PFSK-1 (cell line): ENCODE measurements around the gene GPR37.

ENCODE experiments used
- FOXP2 ChIP-seq: optimal IDR thresholded peaks from 2 replicates; pipeline ENCODE3; 2011; ENCODE audit warnings: borderline replicate concordance, control low read depth, inconsistent platforms; ENCODE audit not compliant: insufficient read depth; ENCODE audit errors: extremely low read length, extremely low read depth
- POLR2AphosphoS5 ChIP-seq: IDR thresholded peaks from 2 replicates; pipeline ENCODE4 v1.6.1; 2012; ENCODE audit warnings: low read depth, mild to moderate bottlenecking, control low read depth, low read length, moderate library complexity
- REST ChIP-seq, 2 experiments: IDR thresholded peaks; 2 replicates each; pipeline versions ENCODE4 v1.6.1 to v1.8.0; 2011 to 2012; ENCODE audit warnings: low read depth in 2 of 2, low read length in 2 of 2, control low read depth in 1 of 2, inconsistent platforms in 1 of 2, mild to moderate bottlenecking in 1 of 2, moderate library complexity in 1 of 2; ENCODE audit not compliant: insufficient read depth in 1 of 2
- SIN3A ChIP-seq: IDR thresholded peaks from 2 replicates; pipeline ENCODE4 v1.6.1; 2012; ENCODE audit warnings: mild to moderate bottlenecking, low read length, moderate library complexity, borderline replicate concordance; ENCODE audit not compliant: insufficient read depth
- TAF1 ChIP-seq: IDR thresholded peaks from 2 replicates; pipeline ENCODE4 v1.6.1; 2012; ENCODE audit warnings: low read length, control low read depth, borderline replicate concordance; ENCODE audit not compliant: insufficient read depth

Gene GPR37

GRCh38 chr7:124796771-124797170 lies 31.2 kb upstream of the GPR37 start:
- TF ChIP-seq SIN3A = no peak
- no peak for TF ChIP-seq FOXP2
- no peak for TF ChIP-seq POLR2AphosphoS5

GRCh38 chr7:124792696-124793095 lies 27.1 kb upstream of the GPR37 start:
- TF ChIP-seq TAF1 = no peak
- TF ChIP-seq SIN3A = no peak
- no peak for TF ChIP-seq REST (IDR thresholded peaks at IDR 0.05; ENCODE audit: insufficient read depth in 1 of 2, low read depth in 2 of 2, low read length in 2 of 2)
- TF ChIP-seq FOXP2 = no peak
- TF ChIP-seq POLR2AphosphoS5 = no peak

- TF ChIP-seq POLR2AphosphoS5 (no peak), SIN3A (no peak), TAF1 (no peak), REST (IDR thresholded peaks at IDR 0.05; ENCODE audit: insufficient read depth in 1 of 2, low read depth in 2 of 2, low read length in 2 of 2) (no peak), FOXP2 (no peak)
These were observed 26.4 kb upstream of the GPR37 start for GRCh38 chr7:124792002-124792401.

- TF ChIP-seq POLR2AphosphoS5 = no peak
- TF ChIP-seq REST (IDR thresholded peaks at IDR 0.05; ENCODE audit: insufficient read depth in 1 of 2, low read depth in 2 of 2, low read length in 2 of 2) = no peak
- TF ChIP-seq FOXP2 = no peak
- no peak for TF ChIP-seq SIN3A
- no peak for TF ChIP-seq TAF1
These were observed 25.8 kb upstream of the GPR37 start for GRCh38 chr7:124791426-124791825.

GRCh38 chr7:124790645-124791044 lies 25.1 kb upstream of the GPR37 start:
- TF ChIP-seq TAF1 (no peak), POLR2AphosphoS5 (no peak), FOXP2 (no peak), REST (IDR thresholded peaks at IDR 0.05; ENCODE audit: insufficient read depth in 1 of 2, low read depth in 2 of 2, low read length in 2 of 2) (no peak)
